ENCODE results near the gene PARP12. TPM values are rescaled to one million over a fixed set of nuclear protein-coding genes. Genes with fewer than 3 reads are reported as not detected.

The PARP12 gene
- total and polyA plus RNA-seq, 9 of the 15 experiments (the other 6 are each of a cell fraction or from before 2014, with no cell fraction given) = 4.6 to 40.4 (median 23.5) TPM

GRCh38 chr7:140060788-140061606 is 1.8 kb downstream of the PARP12 start (continued):
- TF ChIP-seq STAT6 (CRISPR knock-in tag; IDR thresholded peaks at IDR 0.05) = peak; percentile 56; the same call in 1 of the 2 replicates
- TF ChIP-seq PTBP1 (IDR thresholded peaks at IDR 0.05; ENCODE audit: low read depth, low read length) = no peak
- no peak for TF ChIP-seq ZBTB1 (CRISPR knock-in tag; IDR thresholded peaks at IDR 0.05; ENCODE audit: borderline replicate concordance, low read depth)
- no peak for TF ChIP-seq BRCA1 (IDR thresholded peaks at IDR 0.05)
- peak; percentile 90; the same call in 1 of the 2 replicates for TF ChIP-seq BRCA1 (CRISPR knock-in tag; IDR thresholded peaks at IDR 0.05)
- TF ChIP-seq L3MBTL2 (IDR thresholded peaks at IDR 0.05) = peak; percentile 23; the same call in 1 of the 2 replicates
- TF ChIP-seq E2F5 (CRISPR knock-in tag; IDR thresholded peaks at IDR 0.05) = no peak
- TF ChIP-seq TRIM24 (IDR thresholded peaks at IDR 0.05) = 0 out of 4 replicates have a peak, but pooled peaks of 1 of the 2 experiments have one; percentile 24
- TF ChIP-seq SAP30 (IDR thresholded peaks at IDR 0.05; ENCODE audit: borderline replicate concordance, insufficient read depth, low read depth, low read length, poor library complexity, severe bottlenecking) = no peak
- no peak for TF ChIP-seq ESRRA (IDR thresholded peaks at IDR 0.05; ENCODE audit: borderline replicate concordance, low read depth)
- TF ChIP-seq ZBTB40 (IDR thresholded peaks at IDR 0.05) = no peak
- TF ChIP-seq ZBTB40 (CRISPR knock-in tag; IDR thresholded peaks at IDR 0.05) = no peak

Measured in K562 (cell line).